ENCODE results near the gene TMIE. TPM values are rescaled to one million over a fixed set of nuclear protein-coding genes. Genes with fewer than 3 reads are reported as not detected.

The TMIE gene
- polyA plus RNA-seq, 1 donor from 2014 or later = not detected

DNA sequence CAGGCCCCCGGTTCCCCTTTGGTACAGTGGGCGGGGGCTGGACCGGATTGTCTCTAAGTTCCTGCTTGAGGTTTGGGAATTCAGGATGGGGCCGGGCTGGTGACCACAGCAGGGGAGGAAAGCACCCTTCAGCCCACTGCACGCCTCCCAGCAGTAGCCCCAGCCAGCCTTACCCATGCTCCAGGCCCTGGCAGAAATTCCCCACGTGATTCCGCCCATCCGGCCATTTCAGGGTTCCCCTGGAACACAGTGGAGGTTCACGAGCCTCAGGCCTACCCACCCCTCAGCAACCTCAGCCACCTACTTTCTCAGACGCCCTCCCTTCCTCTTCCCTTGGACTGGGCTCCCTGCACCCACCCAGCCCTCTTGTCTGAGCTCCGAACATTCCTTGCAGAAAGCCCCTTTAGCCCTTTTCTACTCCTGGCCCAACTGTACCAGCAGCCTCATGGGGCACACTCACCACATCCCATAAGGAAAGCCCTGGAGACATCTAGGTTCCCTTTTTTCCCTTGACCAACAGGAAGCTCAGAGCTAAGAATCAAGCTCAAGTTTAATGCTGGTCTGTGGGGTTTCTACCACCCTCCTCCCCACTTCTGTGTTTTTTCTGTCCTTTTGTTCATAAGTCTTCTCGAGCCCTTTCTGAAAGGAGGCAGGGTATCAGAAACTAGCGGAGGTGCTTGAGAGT, 19.2 kb upstream of the TMIE start:
- Histone ChIP-seq H3K9me3 (ENCODE audit: low read length) (no peaks in the 10 kb centered on the region), H3F3A (ENCODE audit: insufficient read depth, low read length, poor library complexity, severe bottlenecking) (no peaks in the 10 kb centered on the region), H4K20me1 (ENCODE audit: insufficient read depth) (no peaks in the 10 kb centered on the region), H3K36me3 (ENCODE audit: insufficient read depth, low read length) (no peaks in the 10 kb centered on the region), H3K79me2 (replicated peaks; ENCODE audit: insufficient read depth, low read length) (no peaks in the 10 kb centered on the region), H3K9ac (ENCODE audit: low read length) (no peak overlapping the region), H2AFZ (ENCODE audit: low read depth, low read length) (no peak overlapping the region), H3K27ac (ENCODE audit: low read length) (no peak overlapping the region), H3K4me3 (ENCODE audit: low read length) (no peak overlapping the region), H3K27me3 (ENCODE audit: insufficient read depth, low read depth, low read length) (no peaks in the 10 kb centered on the region), H3K4me2 (ENCODE audit: low read length) (no peak overlapping the region), H3K9me2 (ENCODE audit: insufficient read depth, low read length) (no peaks in the 10 kb centered on the region)
- TF ChIP-seq, protein P1, sequence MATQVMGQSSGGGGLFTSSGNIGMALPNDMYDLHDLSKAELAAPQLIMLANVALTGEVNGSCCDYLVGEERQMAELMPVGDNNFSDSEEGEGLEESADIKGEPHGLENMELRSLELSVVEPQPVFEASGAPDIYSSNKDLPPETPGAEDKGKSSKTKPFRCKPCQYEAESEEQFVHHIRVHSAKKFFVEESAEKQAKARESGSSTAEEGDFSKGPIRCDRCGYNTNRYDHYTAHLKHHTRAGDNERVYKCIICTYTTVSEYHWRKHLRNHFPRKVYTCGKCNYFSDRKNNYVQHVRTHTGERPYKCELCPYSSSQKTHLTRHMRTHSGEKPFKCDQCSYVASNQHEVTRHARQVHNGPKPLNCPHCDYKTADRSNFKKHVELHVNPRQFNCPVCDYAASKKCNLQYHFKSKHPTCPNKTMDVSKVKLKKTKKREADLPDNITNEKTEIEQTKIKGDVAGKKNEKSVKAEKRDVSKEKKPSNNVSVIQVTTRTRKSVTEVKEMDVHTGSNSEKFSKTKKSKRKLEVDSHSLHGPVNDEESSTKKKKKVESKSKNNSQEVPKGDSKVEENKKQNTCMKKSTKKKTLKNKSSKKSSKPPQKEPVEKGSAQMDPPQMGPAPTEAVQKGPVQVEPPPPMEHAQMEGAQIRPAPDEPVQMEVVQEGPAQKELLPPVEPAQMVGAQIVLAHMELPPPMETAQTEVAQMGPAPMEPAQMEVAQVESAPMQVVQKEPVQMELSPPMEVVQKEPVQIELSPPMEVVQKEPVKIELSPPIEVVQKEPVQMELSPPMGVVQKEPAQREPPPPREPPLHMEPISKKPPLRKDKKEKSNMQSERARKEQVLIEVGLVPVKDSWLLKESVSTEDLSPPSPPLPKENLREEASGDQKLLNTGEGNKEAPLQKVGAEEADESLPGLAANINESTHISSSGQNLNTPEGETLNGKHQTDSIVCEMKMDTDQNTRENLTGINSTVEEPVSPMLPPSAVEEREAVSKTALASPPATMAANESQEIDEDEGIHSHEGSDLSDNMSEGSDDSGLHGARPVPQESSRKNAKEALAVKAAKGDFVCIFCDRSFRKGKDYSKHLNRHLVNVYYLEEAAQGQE (IDR thresholded peaks at IDR 0.05; ENCODE audit: borderline replicate concordance) = no peak
- TF ChIP-seq EZH2 (IDR thresholded peaks at IDR 0.05; ENCODE audit: borderline replicate concordance, insufficient read depth, low read length, poor library complexity, severe bottlenecking) (no peak), RAD21 (conservative IDR thresholded peaks at IDR 0.05) (no peak)

DNA sequence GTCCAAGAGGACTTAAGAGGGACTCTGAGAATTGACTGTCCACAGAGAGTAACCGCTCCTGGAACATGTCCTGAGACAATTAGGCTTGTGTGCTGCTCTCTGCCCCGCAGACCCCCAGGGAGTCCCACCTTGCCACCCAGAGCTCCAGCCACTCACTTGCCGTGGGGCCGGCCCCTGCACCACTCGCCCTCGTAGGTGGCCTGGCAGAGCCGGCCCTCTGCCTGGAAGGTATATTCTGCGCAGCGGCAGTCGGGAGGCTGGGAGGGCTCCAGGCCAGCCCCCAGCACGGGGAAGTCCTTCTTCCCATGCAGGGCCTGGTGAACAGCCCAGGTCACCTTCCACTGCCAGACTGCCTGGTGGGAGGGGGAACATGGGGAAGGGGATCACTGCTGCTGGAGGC, 18.2 kb upstream of the TMIE start:
- no peak overlapping the region for H3K9ac ChIP-seq (ENCODE audit: low read length)
- no peaks in the 10 kb centered on the region for H3K9me3 ChIP-seq (ENCODE audit: low read length)
- no peaks in the 10 kb centered on the region for H3K79me2 ChIP-seq (replicated peaks; ENCODE audit: insufficient read depth, low read length)
- H3F3A ChIP-seq (ENCODE audit: insufficient read depth, low read length, poor library complexity, severe bottlenecking) = no peaks in the 10 kb centered on the region
- H3K4me3 ChIP-seq (ENCODE audit: low read length) = no peak overlapping the region
- TF ChIP-seq EZH2 (IDR thresholded peaks at IDR 0.05; ENCODE audit: borderline replicate concordance, insufficient read depth, low read length, poor library complexity, severe bottlenecking) (no peak), EP300 (conservative IDR thresholded peaks at IDR 0.05; ENCODE audit: poor library complexity, severe bottlenecking) (no peak), TAF1 (IDR thresholded peaks at IDR 0.05; ENCODE audit: low read depth) (no peak), SMC3 (conservative IDR thresholded peaks at IDR 0.05; ENCODE audit: poor library complexity) (no peak), MXI1 (conservative IDR thresholded peaks at IDR 0.05; ENCODE audit: poor library complexity, severe bottlenecking) (no peak), RAD21 (conservative IDR thresholded peaks at IDR 0.05) (no peak), POLR2AphosphoS5 (IDR thresholded peaks at IDR 0.05) (no peak)
- TF ChIP-seq, protein P2, sequence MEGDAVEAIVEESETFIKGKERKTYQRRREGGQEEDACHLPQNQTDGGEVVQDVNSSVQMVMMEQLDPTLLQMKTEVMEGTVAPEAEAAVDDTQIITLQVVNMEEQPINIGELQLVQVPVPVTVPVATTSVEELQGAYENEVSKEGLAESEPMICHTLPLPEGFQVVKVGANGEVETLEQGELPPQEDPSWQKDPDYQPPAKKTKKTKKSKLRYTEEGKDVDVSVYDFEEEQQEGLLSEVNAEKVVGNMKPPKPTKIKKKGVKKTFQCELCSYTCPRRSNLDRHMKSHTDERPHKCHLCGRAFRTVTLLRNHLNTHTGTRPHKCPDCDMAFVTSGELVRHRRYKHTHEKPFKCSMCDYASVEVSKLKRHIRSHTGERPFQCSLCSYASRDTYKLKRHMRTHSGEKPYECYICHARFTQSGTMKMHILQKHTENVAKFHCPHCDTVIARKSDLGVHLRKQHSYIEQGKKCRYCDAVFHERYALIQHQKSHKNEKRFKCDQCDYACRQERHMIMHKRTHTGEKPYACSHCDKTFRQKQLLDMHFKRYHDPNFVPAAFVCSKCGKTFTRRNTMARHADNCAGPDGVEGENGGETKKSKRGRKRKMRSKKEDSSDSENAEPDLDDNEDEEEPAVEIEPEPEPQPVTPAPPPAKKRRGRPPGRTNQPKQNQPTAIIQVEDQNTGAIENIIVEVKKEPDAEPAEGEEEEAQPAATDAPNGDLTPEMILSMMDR (IDR thresholded peaks at IDR 0.05; ENCODE audit: poor library complexity, severe bottlenecking) = no peak
- TF ChIP-seq, protein P1 (IDR thresholded peaks at IDR 0.05; ENCODE audit: borderline replicate concordance) = no peak
- H3K36me3 ChIP-seq (ENCODE audit: insufficient read depth, low read length) = no peaks in the 10 kb centered on the region
- no peak overlapping the region for H3K4me2 ChIP-seq (ENCODE audit: low read length)
- no peak overlapping the region for H3K27ac ChIP-seq (ENCODE audit: low read length)
- no peaks in the 10 kb centered on the region for H3K27me3 ChIP-seq (ENCODE audit: insufficient read depth, low read depth, low read length)
- no peaks in the 10 kb centered on the region for H4K20me1 ChIP-seq (ENCODE audit: insufficient read depth)
- H2AFZ ChIP-seq (ENCODE audit: low read depth, low read length) = no peak overlapping the region
- no peaks in the 10 kb centered on the region for H3K9me2 ChIP-seq (ENCODE audit: insufficient read depth, low read length)
